GM19351 (cell line): Measurements from ENCODE around the gene JAKMIP1.

Experiments used
- ATAC-seq: cut with Tn5 transposase; IDR thresholded peaks from one replicate; pipeline ENCODE4 v1.9.1; 2021; ENCODE audit warnings: mild to moderate bottlenecking, moderate library complexity; ENCODE audit not compliant: unreplicated experiment

JAKMIP1 gene

GRCh38 chr4:6071959-6072720, 128.2 kb downstream of the JAKMIP1 start:
- ATAC-seq, result no peak

GRCh38 chr4:6071191-6071958, 129.0 kb downstream of the JAKMIP1 start:
- no peak for ATAC-seq

GRCh38 chr4:6069845-6070709, 130.3 kb downstream of the JAKMIP1 start:
- ATAC-seq, result no peak

- no peak for ATAC-seq
These were observed 131.4 kb downstream of the JAKMIP1 start for GRCh38 chr4:6068986-6069385.

- no peak for ATAC-seq
These were observed 134.3 kb downstream of the JAKMIP1 start for GRCh38 chr4:6065934-6066590.

- no peak for ATAC-seq
These were observed 135.2 kb downstream of the JAKMIP1 start for GRCh38 chr4:6065166-6065565.

GRCh38 chr4:6064383-6064782, 136.0 kb downstream of the JAKMIP1 start:
- ATAC-seq, result no peak

- ATAC-seq, result no peak
These were observed 136.7 kb downstream of the JAKMIP1 start for GRCh38 chr4:6063684-6064083.

- ATAC-seq, result no peak
These were observed 138.2 kb downstream of the JAKMIP1 start for GRCh38 chr4:6062133-6062532.

GRCh38 chr4:6059375-6059805, 141.0 kb downstream of the JAKMIP1 start:
- no peak for ATAC-seq

GRCh38 chr4:6058531-6059374, 141.6 kb downstream of the JAKMIP1 start:
- ATAC-seq, result no peak

GRCh38 chr4:6056976-6057766, 143.2 kb downstream of the JAKMIP1 start:
- ATAC-seq, result no peak

- ATAC-seq, result no peak
These were observed 144.9 kb downstream of the JAKMIP1 start for GRCh38 chr4:6055436-6055835.

GRCh38 chr4:6055030-6055429, 145.3 kb downstream of the JAKMIP1 start:
- ATAC-seq, result no peak

GRCh38 chr4:6054162-6054922, 146.0 kb downstream of the JAKMIP1 start:
- ATAC-seq, result no peak

- ATAC-seq, result no peak
These were observed 147.7 kb downstream of the JAKMIP1 start for GRCh38 chr4:6052679-6053078.

- ATAC-seq, result no peak
These were observed 149.8 kb downstream of the JAKMIP1 start for GRCh38 chr4:6050551-6050950.

- ATAC-seq, result no peak
These were observed 150.4 kb downstream of the JAKMIP1 start for GRCh38 chr4:6049985-6050384.
